ENCODE measurements around the gene BACH2.
"Not testable (repeated sequence)": the region's sequence is repeated elsewhere in the genome, so short reads cannot be mapped to it uniquely, and the experiment has no call there.

Gene BACH2

GRCh38 chr6:90296341-90297114 lies at the start of gene BACH2:
BACH2 (minus strand) TSS chr6:90296843; CDS start chr6:90008844, 287,999 bp downstream.
- DNase-seq (ENCODE audit: low spot score), result peak; percentile 83

GRCh38 chr6:90343576-90343975 lies 46.9 kb upstream of the BACH2 start:
- DNase-seq (ENCODE audit: low spot score), result no peak

- DNase-seq (ENCODE audit: low spot score), result no peak
These were observed 41.8 kb upstream of the BACH2 start for GRCh38 chr6:90338409-90338808.

DNA sequence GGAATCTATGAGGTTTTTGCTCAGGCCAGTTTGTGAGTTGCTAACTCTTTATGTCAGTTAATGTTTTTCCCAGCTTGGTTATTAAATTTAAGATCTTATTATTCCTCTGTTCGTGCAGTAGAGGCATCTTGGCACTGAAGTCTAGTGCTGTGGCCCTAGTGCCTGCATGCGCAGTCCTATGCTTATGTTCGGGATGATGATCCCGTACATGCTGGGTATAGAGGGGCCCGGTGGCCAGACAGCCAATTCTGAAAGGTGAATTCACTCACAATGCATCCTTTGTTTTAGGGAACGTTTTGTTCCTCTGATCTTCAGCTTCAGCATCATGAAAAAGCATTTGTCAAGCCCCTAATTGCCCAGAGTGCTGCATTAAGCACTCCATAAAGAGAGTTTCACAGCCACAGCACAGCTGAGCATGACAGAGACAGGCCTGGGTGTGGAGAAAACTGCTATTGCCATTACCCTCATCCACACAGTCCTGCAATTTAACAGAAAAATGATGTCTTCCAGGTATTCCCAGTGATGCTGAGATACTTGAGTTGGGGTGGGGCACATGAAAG lies 39.8 kb upstream of the BACH2 start:
- DNase-seq (ENCODE audit: low spot score), result peak; percentile 59

- no peak for DNase-seq (ENCODE audit: low spot score)
These were observed 37.3 kb upstream of the BACH2 start for GRCh38 chr6:90333928-90334327.

DNA sequence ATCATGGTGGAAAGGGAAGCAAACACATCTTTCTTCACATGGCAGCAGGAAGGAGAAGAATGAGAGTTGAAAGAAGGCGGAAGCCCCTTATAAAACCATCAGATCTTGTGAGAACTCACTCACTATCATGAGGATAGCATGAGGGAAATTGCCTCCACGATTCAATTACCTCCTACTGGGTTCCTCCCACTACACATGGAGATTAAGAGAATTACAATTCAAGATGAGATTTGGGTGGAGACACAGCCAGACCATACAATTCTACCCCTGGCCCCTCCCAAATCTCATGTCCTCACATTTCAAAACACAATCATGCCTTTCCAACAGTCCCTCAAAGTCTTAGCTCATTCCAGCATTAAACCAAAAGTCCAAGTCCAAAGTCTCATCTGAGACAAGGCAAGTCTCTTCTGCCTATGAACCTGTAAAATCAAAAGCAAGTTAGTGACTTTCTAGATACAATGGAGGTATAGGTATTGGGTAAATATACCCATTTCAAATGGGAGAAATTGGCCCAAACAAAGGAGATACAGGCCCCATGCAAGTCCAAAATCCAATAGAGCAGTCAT lies 36.4 kb upstream of the BACH2 start:
- DNase-seq (ENCODE audit: low spot score), result not testable (repeated sequence)

DNA sequence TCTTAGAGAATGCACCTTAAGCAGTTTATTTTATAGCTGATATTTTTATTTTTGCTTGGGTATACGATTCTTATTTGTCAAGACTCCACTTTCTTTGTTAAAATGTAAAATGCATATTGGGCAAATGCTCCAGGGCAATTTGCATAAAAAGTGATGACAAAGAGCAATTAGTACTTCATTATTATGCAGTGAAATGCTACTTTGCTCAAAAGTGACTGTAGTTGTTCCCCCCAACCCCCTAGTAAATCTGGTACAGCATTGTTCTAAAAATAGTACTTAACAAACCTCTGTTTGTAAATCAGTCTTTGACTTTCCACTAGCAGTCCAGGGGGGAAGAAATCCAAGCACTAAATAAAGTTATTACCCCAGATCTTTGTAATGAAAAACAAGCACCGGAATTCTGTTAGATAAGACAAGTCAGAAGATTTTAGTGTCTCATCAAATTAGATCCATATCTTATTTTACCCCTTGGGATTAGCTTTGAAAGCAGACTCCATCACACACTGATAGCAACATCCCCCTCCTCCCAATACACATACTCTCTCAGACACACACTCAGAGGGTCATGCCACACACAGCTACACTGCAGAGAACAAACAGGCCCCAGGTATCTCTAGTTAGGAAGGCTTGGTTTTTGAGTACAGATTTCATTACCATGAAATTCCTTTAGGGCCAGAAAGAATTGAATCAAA lies 32.9 kb upstream of the BACH2 start:
- no peak for DNase-seq (ENCODE audit: low spot score)

DNA sequence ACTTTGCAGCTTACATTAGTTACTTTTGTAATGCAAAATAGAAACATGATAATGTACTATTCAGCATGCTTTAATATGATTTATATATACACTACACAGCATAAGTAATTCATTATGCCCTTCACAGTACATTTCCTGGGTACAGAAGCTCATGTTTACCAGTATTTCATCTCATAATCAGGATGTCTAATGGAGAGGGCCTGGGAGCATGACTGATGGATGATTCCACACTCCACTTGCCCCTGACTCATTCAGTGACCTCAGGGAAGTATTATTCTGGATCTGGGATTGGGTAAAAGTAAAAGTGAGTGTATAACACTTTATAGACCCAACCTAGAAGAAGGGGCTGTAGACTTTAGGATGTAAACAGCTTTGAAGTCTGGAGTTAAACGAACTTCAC lies 31.4 kb upstream of the BACH2 start:
- no peak for DNase-seq (ENCODE audit: low spot score)

GRCh38 chr6:90326404-90327057 lies 29.9 kb upstream of the BACH2 start:
- DNase-seq (ENCODE audit: low spot score), result no peak

DNA sequence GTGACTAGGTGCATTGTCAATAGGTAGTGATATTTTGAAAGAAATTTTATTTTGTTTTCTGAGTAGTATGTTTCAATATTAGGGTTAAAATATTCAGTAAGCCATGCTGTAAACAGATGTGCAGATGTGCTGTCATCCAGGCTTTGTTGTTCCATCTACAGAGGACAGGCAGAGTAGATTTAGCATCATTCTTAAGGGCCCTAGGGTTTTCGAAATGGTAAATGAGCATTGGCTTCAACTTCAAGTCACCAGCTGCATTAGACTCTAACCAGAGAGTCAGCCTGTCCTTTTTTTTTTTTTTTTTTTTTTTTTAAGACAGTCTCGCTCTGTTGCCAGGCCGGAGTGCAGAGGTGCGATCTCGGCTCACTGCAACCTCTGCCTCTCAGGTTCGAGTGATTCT lies 27.1 kb upstream of the BACH2 start:
- no peak for DNase-seq (ENCODE audit: low spot score)

- no peak for DNase-seq (ENCODE audit: low spot score)
These were observed 26.4 kb upstream of the BACH2 start for GRCh38 chr6:90322976-90323474.

DNA sequence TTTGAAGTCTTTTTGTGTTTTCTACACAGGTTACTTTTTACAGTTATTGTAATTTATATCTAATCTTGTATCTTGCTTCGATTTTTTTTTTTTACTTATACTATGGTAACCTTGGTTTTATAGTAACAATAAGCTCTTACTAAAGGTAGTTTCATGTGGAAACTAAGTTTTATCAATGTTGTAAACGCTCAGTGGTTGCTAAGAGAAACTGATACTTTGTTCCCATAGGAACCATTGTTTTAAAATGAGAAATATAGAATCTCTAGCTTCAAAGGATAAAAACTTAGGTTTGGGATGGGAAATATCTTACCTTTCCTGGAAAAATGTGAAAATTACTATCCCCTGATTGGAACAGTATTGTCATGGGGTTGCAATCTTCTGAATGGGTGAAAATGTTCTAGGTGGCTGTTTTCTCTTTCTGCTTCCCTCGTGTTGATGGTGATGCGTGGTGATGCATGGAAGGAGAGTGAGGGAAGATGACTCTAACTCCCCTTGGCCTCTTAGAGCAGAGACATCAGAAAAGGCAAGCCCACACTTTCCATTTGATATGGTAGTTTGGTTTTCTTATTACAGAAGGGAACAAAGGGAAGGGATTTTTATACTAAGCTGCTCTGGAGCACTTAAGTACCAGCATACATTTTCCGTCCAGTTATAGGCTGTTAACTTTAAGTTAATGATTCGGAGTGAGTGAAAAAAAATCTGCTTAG lies 23.5 kb upstream of the BACH2 start:
- DNase-seq (ENCODE audit: low spot score), result no peak

DNA sequence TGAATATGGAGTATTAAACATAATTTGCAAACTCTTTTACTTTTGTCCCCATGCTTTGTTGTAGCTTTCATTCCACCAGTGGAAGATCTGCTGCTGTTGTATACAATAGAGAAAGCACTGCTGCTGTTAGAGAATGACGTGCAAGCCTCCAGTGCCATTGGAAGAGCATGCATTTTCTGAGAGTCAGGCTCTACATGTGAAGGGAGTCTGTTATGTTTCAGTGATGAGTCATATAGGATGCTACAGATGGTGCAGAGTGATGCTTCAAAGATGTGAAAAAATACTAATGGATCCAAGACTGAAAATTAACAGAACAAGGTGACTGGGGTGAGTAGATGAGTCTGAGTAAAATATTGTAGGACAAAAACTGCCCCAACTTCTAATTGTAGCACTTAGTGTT lies 22.4 kb upstream of the BACH2 start:
- no peak for DNase-seq (ENCODE audit: low spot score)

DNA sequence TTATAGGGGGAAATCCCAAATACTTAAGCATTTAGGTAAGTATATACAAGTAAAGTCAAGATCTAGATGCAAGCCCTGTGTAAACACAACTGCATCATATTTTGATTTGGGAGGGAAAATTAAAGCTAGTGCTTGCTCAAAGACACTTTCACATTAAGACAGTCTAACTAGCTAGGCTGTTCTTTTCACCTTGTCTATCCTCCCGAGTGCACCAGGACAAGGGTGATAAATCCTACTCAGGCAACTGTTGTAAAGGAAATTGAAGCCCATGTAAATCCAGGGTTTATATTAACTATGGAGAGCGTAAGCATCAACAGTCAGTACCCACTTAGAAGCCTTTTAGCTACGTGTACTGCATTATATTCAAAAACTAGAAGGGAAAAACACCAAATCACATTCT lies 19.3 kb upstream of the BACH2 start:
- no peak for DNase-seq (ENCODE audit: low spot score)

- no peak for DNase-seq (ENCODE audit: low spot score)
These were observed 18.8 kb upstream of the BACH2 start for GRCh38 chr6:90315354-90315950.

DNA sequence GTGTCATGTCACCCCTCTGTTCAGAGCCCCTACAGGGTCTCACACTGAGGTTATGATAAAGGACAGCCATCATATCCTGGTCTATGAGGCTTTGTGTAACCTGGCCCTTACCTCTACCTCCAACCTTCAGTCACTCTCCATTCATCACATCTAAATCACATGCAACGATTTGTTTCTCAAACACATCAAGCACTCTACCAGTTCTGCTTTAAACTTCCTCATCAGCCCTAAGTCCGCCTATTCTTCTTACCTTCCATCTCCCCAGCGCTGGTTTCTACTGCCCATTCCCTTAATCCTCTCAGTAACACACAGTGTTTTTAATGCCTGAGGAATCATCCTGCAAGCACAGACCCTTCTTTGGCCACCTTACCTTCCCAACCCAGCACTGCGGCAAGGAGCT lies 17.9 kb upstream of the BACH2 start:
- no peak for DNase-seq (ENCODE audit: low spot score)

DNA sequence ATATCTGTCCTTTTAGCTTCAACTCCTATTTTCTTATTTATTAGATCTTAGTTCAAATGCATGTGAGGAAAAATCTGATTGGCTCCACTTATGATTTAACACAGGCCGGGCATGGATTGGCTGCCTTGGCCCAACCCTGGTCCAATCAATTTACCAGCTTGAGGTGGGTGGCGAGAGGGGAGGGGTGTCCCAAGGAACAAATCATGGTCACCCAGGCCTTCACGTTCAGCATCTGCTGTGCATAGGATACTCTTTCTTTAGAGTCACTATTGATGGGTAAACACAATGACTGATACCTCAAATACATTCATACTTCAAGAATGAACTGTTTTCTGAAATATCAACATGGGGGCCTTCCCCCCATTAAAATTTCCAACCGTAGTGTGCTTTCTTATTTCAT lies 14.9 kb upstream of the BACH2 start:
- DNase-seq (ENCODE audit: low spot score), result no peak

GRCh38 chr6:90305800-90306448 lies 9.3 kb upstream of the BACH2 start:
- no peak for DNase-seq (ENCODE audit: low spot score)

GRCh38 chr6:90304308-90304707 lies 7.7 kb upstream of the BACH2 start:
- no peak for DNase-seq (ENCODE audit: low spot score)

GRCh38 chr6:90303039-90303438 lies 6.4 kb upstream of the BACH2 start:
- no peak for DNase-seq (ENCODE audit: low spot score)

DNA sequence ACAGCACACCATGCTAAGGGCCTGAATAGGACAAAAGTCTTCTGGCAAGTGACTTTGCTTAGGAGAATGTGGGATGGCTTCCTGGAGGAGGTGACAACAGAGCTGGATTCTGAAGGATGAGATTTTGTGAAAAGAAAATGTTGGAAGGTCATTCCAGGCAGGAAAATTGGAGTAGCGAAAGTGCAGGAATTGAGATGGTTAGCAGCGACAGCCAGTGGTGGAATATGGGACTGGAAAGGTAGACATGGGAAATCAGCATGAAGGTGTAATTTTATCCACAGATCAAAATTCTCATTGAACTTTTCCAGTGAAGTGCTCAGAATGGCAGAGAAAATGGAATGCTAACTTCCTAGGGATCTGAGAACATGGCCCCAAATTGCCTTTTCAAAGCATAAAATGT lies 5.7 kb upstream of the BACH2 start:
- DNase-seq (ENCODE audit: low spot score), result no peak
